A549 (cell line): ENCODE results near the gene RTN4R. TPM values are rescaled to one million over a fixed set of nuclear protein-coding genes. Genes with fewer than 3 reads are reported as not detected.

Experiments
- ATAC-seq, 2 experiments: fragments of 200-7000 bp in 1 of 2; fragments of >200 bp in 1 of 2; cut with Nextera tagmentation in 1 of 2; cut with Tn5 transposase in 1 of 2; 3 replicates each; pipeline versions ENCODE4 v1.8.0 to v1.9.1; 2018 to 2020; ENCODE audit warnings: mild to moderate bottlenecking in 1 of 2, moderate library complexity in 1 of 2
- CTCF ChIA-PET: fragments of 300-600 bp; sonication (Branson Sonifier 250); formaldehyde crosslinking; extraction: SDS; loops from one replicate; lab custom pipeline; 2021; ENCODE audit warnings: antibody characterized with exemption, inconsistent platforms; lab: Yijun Ruan, JAX
- POLR2A ChIA-PET: fragments of 350-600 bp; formaldehyde crosslinking; extraction: SDS; loops from one replicate; lab custom pipeline; 2021; ENCODE audit warnings: antibody characterized with exemption, inconsistent platforms; lab: Yijun Ruan, JAX
- DNase-seq, 2 experiments: peaks; one replicate each; pipeline versions ENCODE4 v3.0.0 to v3.0.0-alpha.2; 2011 to 2016; ENCODE audit warnings: low read depth in 1 of 2, low spot score in 1 of 2
- FAIRE-seq: peaks from 2 replicates; lab custom pipeline; 2011; peaks lifted over from hg19 to GRCh38; lab: Jason Lieb, UNC
- H3K27ac ChIP-seq, 2 experiments: fragments of >200 bp; sonication (Bioruptor Twin); formaldehyde crosslinking; 3 replicates each; pipeline ENCODE4 v1.5.1; 2016 to 2017
- H3K4me1 ChIP-seq: fragments of >200 bp; sonication (Bioruptor Twin); formaldehyde crosslinking; 3 replicates; pipeline ENCODE4 v1.6.1; 2016
- H3K4me2 ChIP-seq: fragments of >200 bp; sonication (Bioruptor Twin); formaldehyde crosslinking; 3 replicates; pipeline ENCODE4 v1.6.1; 2016
- H3K4me3 ChIP-seq: fragments of >200 bp; sonication (Bioruptor Twin); formaldehyde crosslinking; 3 replicates; pipeline ENCODE4 v1.5.1; 2016
- H3K9me3 ChIP-seq: fragments of >200 bp; sonication (Bioruptor Twin); formaldehyde crosslinking; 3 replicates; pipeline ENCODE4 v1.6.1; 2016
- BCL3 ChIP-seq: fragments of >200 bp; sonication (Bioruptor Twin); formaldehyde crosslinking; IDR thresholded peaks from 3 replicates; pipeline ENCODE4 v1.6.1; 2016
- CBX2 ChIP-seq: fragments of 200-600 bp; sonication (generic); IDR thresholded peaks from 2 replicates; pipeline ENCODE4 v1.6.1; 2016; ENCODE audit warnings: low read depth, mild to moderate bottlenecking, borderline replicate concordance
- CEBPB ChIP-seq, 2 experiments: fragments of >200 bp in 1 of 2; sonication (Bioruptor Twin) in 1 of 2; formaldehyde crosslinking in 1 of 2; IDR thresholded peaks; 2 replicates each; pipeline ENCODE4 v1.6.1; 2012 to 2016
- CHD4 ChIP-seq: fragments of 200-600 bp; sonication (generic); IDR thresholded peaks from 2 replicates; pipeline ENCODE4 v1.6.1; 2016; ENCODE audit warnings: antibody characterized with exemption, mild to moderate bottlenecking, borderline replicate concordance
- EHF ChIP-seq: fragments of 250-450 bp; sonication (Bioruptor Pico); IDR thresholded peaks from 2 replicates; pipeline ENCODE4 v1.5.0; 2020; ENCODE audit warnings: mild to moderate bottlenecking
- ELK1 ChIP-seq: fragments of 150-350 bp; IDR thresholded peaks from 2 replicates; pipeline ENCODE4 v1.6.1; 2014; ENCODE audit warnings: low read depth, mild to moderate bottlenecking, low read length
- ESRRA ChIP-seq: fragments of 150-350 bp; IDR thresholded peaks from 2 replicates; pipeline ENCODE4 v1.6.1; 2014; ENCODE audit warnings: mild to moderate bottlenecking, low read length, borderline replicate concordance
- FOSB ChIP-seq: fragments of 250-450 bp; sonication (Bioruptor Pico); IDR thresholded peaks from 2 replicates; pipeline ENCODE4 v1.5.0; 2020; ENCODE audit warnings: mild to moderate bottlenecking, moderate library complexity
- FOSL2 ChIP-seq, 2 experiments: fragments of 450-650 bp in 1 of 2; fragments of >200 bp in 1 of 2; sonication (Bioruptor Twin) in 1 of 2; formaldehyde crosslinking; IDR thresholded peaks; 2 replicates each; pipeline versions ENCODE4 v1.5.0 to v1.6.1; 2016 to 2020; ENCODE audit warnings: mild to moderate bottlenecking in 1 of 2, moderate library complexity in 1 of 2
- FOXS1 ChIP-seq: fragments of 250-450 bp; sonication (Bioruptor Pico); IDR thresholded peaks from 2 replicates; pipeline ENCODE4 v1.5.0; 2020; ENCODE audit warnings: mild to moderate bottlenecking, moderate library complexity
- HDAC2 ChIP-seq: fragments of 200-600 bp; sonication (generic); IDR thresholded peaks from 2 replicates; pipeline ENCODE4 v1.6.1; 2016
- HEYL ChIP-seq: fragments of 250-450 bp; sonication (Bioruptor Pico); IDR thresholded peaks from 2 replicates; pipeline ENCODE4 v1.8.0; 2021; ENCODE audit warnings: mild to moderate bottlenecking, moderate library complexity
- HOXA7 ChIP-seq: fragments of 250-450 bp; sonication (Bioruptor Pico); IDR thresholded peaks from 2 replicates; pipeline ENCODE4 v1.5.0; 2020; ENCODE audit warnings: mild to moderate bottlenecking, moderate library complexity
- JUN ChIP-seq, 2 experiments: fragments of >200 bp; sonication (Bioruptor Twin); formaldehyde crosslinking; IDR thresholded peaks; 2 replicates in 1 of 2; 3 replicates in 1 of 2; pipeline ENCODE4 v1.6.1; 2016 to 2017
- KDM1A ChIP-seq: fragments of 200-600 bp; sonication (generic); IDR thresholded peaks from 2 replicates; pipeline ENCODE4 v1.6.1; 2016; ENCODE audit warnings: low read depth, mild to moderate bottlenecking
- KDM5A ChIP-seq: fragments of 200-600 bp; sonication (generic); IDR thresholded peaks from 2 replicates; pipeline ENCODE4 v1.6.1; 2016; ENCODE audit warnings: antibody characterized with exemption, mild to moderate bottlenecking
- MAFK ChIP-seq: fragments of 450-650 bp; IDR thresholded peaks from 2 replicates; pipeline ENCODE4 v1.6.1; 2014; ENCODE audit not compliant: partially characterized antibody
- MAX ChIP-seq: IDR thresholded peaks from 2 replicates; pipeline ENCODE4 v1.6.1; 2012
- MYC ChIP-seq: IDR thresholded peaks from 2 replicates; pipeline ENCODE4 v1.6.1; 2012; ENCODE audit warnings: mild to moderate bottlenecking, inconsistent platforms, low read length, improper control_type of control experiment, borderline replicate concordance
- NPAS2 ChIP-seq: fragments of 250-450 bp; sonication (Bioruptor Pico); IDR thresholded peaks from 2 replicates; pipeline ENCODE4 v1.8.0; 2022; ENCODE audit warnings: mild to moderate bottlenecking, moderate library complexity, borderline replicate concordance
- POLR2A ChIP-seq: IDR thresholded peaks from 2 replicates; pipeline ENCODE4 v1.6.1; 2012; ENCODE audit warnings: mild to moderate bottlenecking, low read length
- RAD21 ChIP-seq, 2 experiments: fragments of >200 bp in 1 of 2; sonication (Bioruptor Twin) in 1 of 2; formaldehyde crosslinking in 1 of 2; IDR thresholded peaks in 1 of 2; conservative IDR thresholded peaks in 1 of 2; 2 replicates in 1 of 2; 3 replicates in 1 of 2; pipeline ENCODE4 v1.6.1; 2012 to 2018; ENCODE audit warnings: inconsistent platforms in 1 of 2
- RCOR1 ChIP-seq: fragments of 150-350 bp; IDR thresholded peaks from 2 replicates; pipeline ENCODE4 v1.6.1; 2014; ENCODE audit warnings: antibody characterized with exemption, low read length, low read depth
- REST ChIP-seq: fragments of 200-600 bp; sonication (generic); IDR thresholded peaks from 2 replicates; pipeline ENCODE4 v1.6.1; 2016; ENCODE audit warnings: antibody characterized with exemption, mild to moderate bottlenecking, moderate library complexity
- RFX5 ChIP-seq: fragments of 450-650 bp; IDR thresholded peaks from 2 replicates; pipeline ENCODE4 v1.7.1; 2014; ENCODE audit warnings: antibody characterized with exemption, mild to moderate bottlenecking, moderate library complexity
- RNF2 ChIP-seq: fragments of 200-600 bp; sonication (generic); IDR thresholded peaks from 2 replicates; pipeline ENCODE4 v1.6.1; 2016; ENCODE audit warnings: low read depth, mild to moderate bottlenecking, antibody characterized with exemption, moderate library complexity, borderline replicate concordance
- SMC3 ChIP-seq: fragments of >200 bp; sonication (Bioruptor Twin); formaldehyde crosslinking; IDR thresholded peaks from 3 replicates; pipeline ENCODE4 v1.6.1; 2018; ENCODE audit warnings: inconsistent platforms
- SREBF2 ChIP-seq: fragments of 450-650 bp; IDR thresholded peaks from 2 replicates; pipeline ENCODE4 v1.6.1; 2014; ENCODE audit warnings: mild to moderate bottlenecking, moderate library complexity
- TFCP2L1 ChIP-seq: fragments of 250-450 bp; sonication (Bioruptor Pico); IDR thresholded peaks from 2 replicates; pipeline ENCODE4 v1.5.0; 2021; ENCODE audit warnings: mild to moderate bottlenecking
- ZC3H11A ChIP-seq: fragments of 450-650 bp; IDR thresholded peaks from 2 replicates; pipeline ENCODE4 v1.6.1; 2014; ENCODE audit warnings: antibody characterized with exemption, mild to moderate bottlenecking
- ZFP36 ChIP-seq: fragments of 450-650 bp; IDR thresholded peaks from 2 replicates; pipeline ENCODE4 v1.6.1; 2014; ENCODE audit warnings: borderline replicate concordance; ENCODE audit not compliant: partially characterized antibody
- ZNF302 ChIP-seq: fragments of 250-450 bp; sonication (Bioruptor Pico); IDR thresholded peaks from 2 replicates; pipeline ENCODE4 v1.9.0; 2021; ENCODE audit warnings: inconsistent platforms, mild to moderate bottlenecking, moderate library complexity
- WGBS: methylation state at CpG from one replicate; pipeline ENCODE4 v1.1.6; 2017; ENCODE audit errors: missing lambda C conversion rate; 5-methylcytosine and 5-hydroxymethylcytosine counted together
- polyA plus RNA-seq, 4 experiments: library from polyadenylated mRNA; depleted of rRNA in 3 of 4; stranded (reverse); fragments of >200 nt; fragmentation: RNase III in 1 of 4; extraction: RNeasy Plus Mini Kit Qiagen cat#74134 plus additional on column Dnase treatment in 1 of 4; gene quantifications; 2 replicates in 3 of 4; 3 replicates in 1 of 4; pipeline ENCODE4 v1.2.3, GENCODE V29; 2011 to 2017

The RTN4R gene
- polyA plus RNA-seq, 2 of the 4 experiments (the other 2 are of a cell fraction) = 1.0 to 2.7 TPM

- CTCF ChIA-PET = interaction anchor here (1.0 kb wide), 1 partner anchor 9 kb away, joined by 3 read pairs; no protein-coding TSS in a partner anchor
- WGBS = 74% methylated on average over 7 of the region's 19 CpGs
- FAIRE-seq (no peak), ATAC-seq (no peak), DNase-seq (no peak)
- Histone ChIP-seq H3K4me1 (no peaks in the 10 kb centered on the region), H3K27ac (no peak overlapping the region), H3K9me3 (no peaks in the 10 kb centered on the region), H3K4me2 (no peak overlapping the region), H3K4me3 (no peak overlapping the region)
- TF ChIP-seq NPAS2 (CRISPR knock-in tag) (no peak), ESRRA (no peak), ELK1 (no peak), KDM5A (no peak), SMC3 (no peak), ZFP36 (no peak), HOXA7 (CRISPR knock-in tag) (no peak), CHD4 (no peak), KDM1A (no peak), CBX2 (no peak), SREBF2 (no peak), RNF2 (no peak), ZC3H11A (no peak), MAX (no peak), HEYL (CRISPR knock-in tag) (no peak), JUN (IDR thresholded peaks at IDR 0.05) (no peak), RAD21 (conservative IDR thresholded peaks at IDR 0.05 in 1 of 2, IDR thresholded peaks at IDR 0.05 in 1 of 2) (no peak), FOXS1 (CRISPR knock-in tag) (no peak)
- POLR2A ChIA-PET = no interaction called here
Measured at GRCh38 chr22:20260071-20260765, 7.9 kb downstream of the RTN4R start.

- H3K9me3 ChIP-seq = no peaks in the 10 kb centered on the region
- TF ChIP-seq JUN (IDR thresholded peaks at IDR 0.05) (no peak), RCOR1 (no peak), REST (no peak), KDM5A (no peak), CEBPB (IDR thresholded peaks at IDR 0.05) (no peak), ZNF302 (CRISPR knock-in tag) (no peak), TFCP2L1 (CRISPR knock-in tag) (no peak), FOSL2 (IDR thresholded peaks at IDR 0.05) (no peak), FOSL2 (CRISPR knock-in tag; IDR thresholded peaks at IDR 0.05) (no peak), HEYL (CRISPR knock-in tag) (no peak), MAFK (no peak), POLR2A (no peak), KDM1A (no peak), BCL3 (no peak), SREBF2 (no peak), RFX5 (no peak), EHF (CRISPR knock-in tag) (no peak), ESRRA (no peak), MYC (no peak), HDAC2 (no peak), FOSB (CRISPR knock-in tag) (no peak)
- TF ChIP-seq, all 56 proteins: peak for 0
- 83% methylated on average over 5 of the region's 8 CpGs for WGBS
- H3K4me3 ChIP-seq = no peak overlapping the region
- no peak overlapping the region for H3K27ac ChIP-seq
- FAIRE-seq (no peak), DNase-seq (no peak), ATAC-seq (no peak)
- POLR2A ChIA-PET = no interaction called here
- no peaks in the 10 kb centered on the region for H3K4me1 ChIP-seq
- CTCF ChIA-PET = interaction anchor here (1.0 to 1.3 kb wide), 2 partner anchors 10 to 23 kb away, joined by 3 to 4 read pairs; no protein-coding TSS in a partner anchor
- H3K4me2 ChIP-seq = no peak overlapping the region
Measured at GRCh38 chr22:20259327-20259688, 8.8 kb downstream of the RTN4R start.
